Panc1 (cell line): Measurements from ENCODE around the gene VAC14. TPM values are rescaled to one million over a fixed set of nuclear protein-coding genes. Genes with fewer than 3 reads are reported as not detected.
A peak's percentile ranks its signal among the peaks of the same experiment; 100 is the strongest.
"Not testable (repeated sequence)": the region's sequence is repeated elsewhere in the genome, so short reads cannot be mapped to it uniquely, and the experiment has no call there.

ENCODE experiments used
- ATAC-seq: fragments of 200-7000 bp; cut with Tn5 transposase; 2 replicates; pipeline ENCODE4 v1.9.1; 2020; ENCODE audit warnings: mild to moderate bottlenecking, moderate library complexity
- Bru-seq: library from RNA; stranded (reverse); fragments of 400-500 nt; gene quantifications from one replicate; lab custom pipeline; 2021; lab: Mats Ljungman, UMichigan
- BruChase-seq, 2 experiments: library from RNA; stranded (reverse); fragments of 400-500 nt; gene quantifications; one replicate each; lab custom pipeline; 2021; lab: Mats Ljungman, UMichigan
- BruUV-seq: library from RNA; stranded (reverse); fragments of 400-500 nt; replicated peaks from 2 replicates; lab custom pipeline; 2021; lab: Mats Ljungman, UMichigan
- CTCF ChIA-PET: fragments of 300-600 bp; sonication (Branson Sonifier 250); formaldehyde crosslinking; loops from one replicate; lab custom pipeline; 2022; ENCODE audit warnings: antibody characterized with exemption; lab: Charles Lee
- POLR2A ChIA-PET: fragments of 300-600 bp; sonication (Branson Sonifier 250); formaldehyde crosslinking; loops from one replicate; lab custom pipeline; 2022; ENCODE audit warnings: antibody characterized with exemption; lab: Charles Lee
- DNase-seq: peaks from one replicate; pipeline ENCODE4 v3.0.0-alpha.2; 2010; ENCODE audit warnings: low read depth, low spot score
- H3K27ac ChIP-seq: 2 replicates; pipeline ENCODE4 v1.5.1; 2011; ENCODE audit warnings: mild to moderate bottlenecking, low read length, inconsistent platforms
- H3K27me3 ChIP-seq: fragments of 200-500 bp; sonication (Bioruptor generic); 2 replicates; pipeline ENCODE4 v1.6.0; 2014; ENCODE audit warnings: low read length, inconsistent platforms; ENCODE audit not compliant: control insufficient read depth, insufficient read depth
- H3K36me3 ChIP-seq: fragments of 200-500 bp; sonication (Bioruptor generic); 2 replicates; pipeline ENCODE4 v1.5.1; 2014; ENCODE audit warnings: inconsistent platforms, mild to moderate bottlenecking, low read length, moderate library complexity; ENCODE audit not compliant: control insufficient read depth, insufficient read depth
- H3K4me1 ChIP-seq: 2 replicates; pipeline ENCODE4 v1.5.1; 2011; ENCODE audit warnings: inconsistent platforms, mild to moderate bottlenecking, low read length, moderate library complexity; ENCODE audit not compliant: control insufficient read depth, insufficient read depth
- H3K4me3 ChIP-seq, 2 experiments: 2 replicates each; pipeline ENCODE4 v1.5.1; 2011 to 2012; ENCODE audit warnings: low read depth in 2 of 2, low read length in 2 of 2, mild to moderate bottlenecking in 2 of 2, inconsistent platforms in 1 of 2, moderate library complexity in 1 of 2
- H3K9me3 ChIP-seq: fragments of 200-500 bp; sonication (Bioruptor generic); 2 replicates; pipeline ENCODE4 v1.5.1; 2014; ENCODE audit warnings: low read depth, mild to moderate bottlenecking, inconsistent platforms, low read length, moderate library complexity; ENCODE audit not compliant: control insufficient read depth, insufficient read depth
- POLR2AphosphoS5 ChIP-seq: IDR thresholded peaks from 2 replicates; pipeline ENCODE4 v1.6.1; 2012; ENCODE audit warnings: mild to moderate bottlenecking, low read depth, low read length, moderate library complexity
- SIN3A ChIP-seq: IDR thresholded peaks from 2 replicates; pipeline ENCODE4 v1.6.1; 2012; ENCODE audit warnings: low read depth, mild to moderate bottlenecking, low read length, moderate library complexity, borderline replicate concordance; ENCODE audit not compliant: insufficient read depth
- TCF7L2 ChIP-seq: IDR thresholded peaks from 2 replicates; pipeline ENCODE4 v1.6.1; 2011; ENCODE audit warnings: mild to moderate bottlenecking, low read depth, low read length, inconsistent platforms
- in situ Hi-C: cut with HindIII; loops from 2 replicates; pipeline ENCODE4 v1.10.0; 2016; ENCODE audit warnings: low sequenced_read_pairs, low pct_unique_long_range_greater_than_20kb
- intact Hi-C: fragments of 100-400 bp; cut with micrococcal nuclease; formaldehyde crosslinking; loops from one replicate; pipeline ENCODE4 v1.10.0; 2022; ENCODE audit not compliant: unreplicated experiment
- long read RNA-seq: library from polyadenylated mRNA; unstranded; transcript quantifications from one replicate; pipeline ENCODE4 v2.0.0, GENCODE V29; 2021; ENCODE audit not compliant: unreplicated experiment
- polyA plus RNA-seq: library from polyadenylated mRNA; unstranded; fragments of >200 nt; gene quantifications from one replicate; pipeline ENCODE4 v1.2.1, GENCODE V29; 2012; ENCODE audit warnings: missing spikeins; ENCODE audit not compliant: insufficient read length
- total RNA-seq: library from RNA; stranded (reverse); gene quantifications from one replicate; pipeline ENCODE4 v1.2.1, GENCODE V29; 2021; ENCODE audit not compliant: unreplicated experiment
- TF ChIP-seq, protein P1 (sequence below): fragments of 450-650 bp; IDR thresholded peaks from 2 replicates; pipeline ENCODE4 v1.5.1; 2017; ENCODE audit warnings: mild to moderate bottlenecking
- TF ChIP-seq, protein P2 (sequence below), 2 experiments: IDR thresholded peaks; 2 replicates each; pipeline ENCODE4 v1.6.1; 2011 to 2012; ENCODE audit warnings: low read depth in 2 of 2, control low read depth in 1 of 2, low read length in 1 of 2, mild to moderate bottlenecking in 1 of 2, moderate library complexity in 1 of 2; ENCODE audit not compliant: insufficient read depth in 1 of 2

Gene VAC14
- total RNA-seq (37.9 TPM), Bru-seq, nascent RNA (percentile 65 among the genes with signal in this experiment), BruChase-seq, experiment 1, labeled RNA remaining after a 2-hour chase (percentile 65 among the genes with signal in this experiment), BruChase-seq, experiment 2, labeled RNA remaining after a 6-hour chase (percentile 65 among the genes with signal in this experiment)
- 37.7 TPM for polyA plus RNA-seq
- long read RNA-seq, transcript VAC14-201 (19 exons, 3,099 nt): major isoform, 39 of 71 reads
- long read RNA-seq, partial matches to known transcripts: 11 of 71 reads
- long read RNA-seq, other reads (novel, unspliced or antisense): 17 of 71 reads

DNA sequence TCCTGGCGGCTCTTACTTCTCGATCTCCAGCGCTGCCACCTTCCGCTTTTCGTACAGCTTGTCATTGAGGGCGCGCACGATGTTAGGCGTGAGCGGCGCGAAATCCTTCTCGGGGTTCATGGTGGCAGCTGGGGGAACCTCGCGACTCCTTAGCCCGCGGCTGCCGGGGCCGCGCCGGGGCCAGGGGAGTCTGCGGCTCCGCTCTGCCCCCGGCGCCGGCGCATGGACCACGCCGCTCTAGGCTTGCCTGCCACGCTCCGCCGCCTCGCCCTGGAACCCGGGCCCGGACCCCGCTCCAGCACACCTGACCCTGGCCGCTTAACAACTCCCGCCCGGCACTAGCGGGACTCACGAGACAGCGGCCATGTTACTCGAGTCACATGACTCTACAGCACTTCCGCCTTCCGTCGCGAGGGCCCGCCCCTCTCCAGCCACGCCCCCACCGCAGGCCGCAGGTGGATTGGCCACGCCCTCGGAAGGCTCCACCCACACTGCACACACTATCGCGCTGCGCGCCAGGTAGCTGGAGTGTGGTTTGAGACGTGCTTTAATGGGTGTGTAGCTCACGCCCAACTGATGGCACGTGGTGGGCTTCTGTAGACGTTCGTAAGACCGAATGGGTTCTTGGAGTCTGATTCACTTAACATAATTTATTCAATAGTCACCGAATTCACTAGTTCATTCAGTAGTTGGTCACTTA lies at the start of gene VAC14:
VAC14 (minus strand) TSS at position 378 of the 700 bp plus-strand sequence; CDS start at position 120, 258 bp downstream.
- ATAC-seq: peak; percentile 98

DNA sequence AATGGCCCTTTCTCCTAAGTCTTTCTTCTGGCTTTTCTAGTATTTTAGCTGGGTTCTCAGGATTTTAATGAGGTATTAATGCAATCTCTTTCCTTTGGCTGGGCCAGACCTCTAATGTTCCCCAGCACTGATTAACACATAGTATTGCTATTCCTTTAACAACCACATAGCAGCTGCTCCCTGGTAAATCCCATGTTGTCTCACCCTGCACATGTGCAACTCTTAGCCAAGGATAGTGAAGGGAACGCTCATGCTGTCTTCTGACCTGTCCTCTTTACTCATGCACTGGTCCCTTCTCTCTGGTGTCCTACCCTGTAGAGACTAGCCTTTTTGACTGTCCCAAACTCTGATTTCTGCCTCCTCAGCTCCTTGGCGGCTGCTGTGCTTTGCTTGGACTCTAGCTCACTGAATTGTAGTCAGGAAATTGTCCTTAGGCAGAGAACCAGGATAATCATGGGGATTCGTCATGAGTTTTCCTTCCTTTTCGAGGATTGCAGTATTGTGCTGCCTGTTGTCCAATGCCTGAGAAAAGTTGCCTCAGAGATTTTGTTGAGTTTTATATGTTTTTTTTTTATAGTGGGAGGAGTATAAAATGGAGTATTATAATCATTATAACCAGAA lies 22.6 kb upstream of the VAC14 start:
- CTCF ChIA-PET, H3K4me3 ChIP-seq, DNase-seq, H3K27ac ChIP-seq, H3K27me3 ChIP-seq, intact Hi-C loops, H3K9me3 ChIP-seq, in situ Hi-C loops, H3K36me3 ChIP-seq, POLR2A ChIA-PET, H3K4me1 ChIP-seq, ATAC-seq, BruUV-seq: not testable (repeated sequence)

More for the DNA sequence above, at the start of gene VAC14:
- H3K27me3 ChIP-seq: no peaks in the 10 kb centered on the region
- H3K36me3 ChIP-seq: no peaks in the 10 kb centered on the region; the same call in 1 of the 2 replicates
- TF ChIP-seq, protein P1, sequence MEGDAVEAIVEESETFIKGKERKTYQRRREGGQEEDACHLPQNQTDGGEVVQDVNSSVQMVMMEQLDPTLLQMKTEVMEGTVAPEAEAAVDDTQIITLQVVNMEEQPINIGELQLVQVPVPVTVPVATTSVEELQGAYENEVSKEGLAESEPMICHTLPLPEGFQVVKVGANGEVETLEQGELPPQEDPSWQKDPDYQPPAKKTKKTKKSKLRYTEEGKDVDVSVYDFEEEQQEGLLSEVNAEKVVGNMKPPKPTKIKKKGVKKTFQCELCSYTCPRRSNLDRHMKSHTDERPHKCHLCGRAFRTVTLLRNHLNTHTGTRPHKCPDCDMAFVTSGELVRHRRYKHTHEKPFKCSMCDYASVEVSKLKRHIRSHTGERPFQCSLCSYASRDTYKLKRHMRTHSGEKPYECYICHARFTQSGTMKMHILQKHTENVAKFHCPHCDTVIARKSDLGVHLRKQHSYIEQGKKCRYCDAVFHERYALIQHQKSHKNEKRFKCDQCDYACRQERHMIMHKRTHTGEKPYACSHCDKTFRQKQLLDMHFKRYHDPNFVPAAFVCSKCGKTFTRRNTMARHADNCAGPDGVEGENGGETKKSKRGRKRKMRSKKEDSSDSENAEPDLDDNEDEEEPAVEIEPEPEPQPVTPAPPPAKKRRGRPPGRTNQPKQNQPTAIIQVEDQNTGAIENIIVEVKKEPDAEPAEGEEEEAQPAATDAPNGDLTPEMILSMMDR: no peak
- TF ChIP-seq, protein P2, sequence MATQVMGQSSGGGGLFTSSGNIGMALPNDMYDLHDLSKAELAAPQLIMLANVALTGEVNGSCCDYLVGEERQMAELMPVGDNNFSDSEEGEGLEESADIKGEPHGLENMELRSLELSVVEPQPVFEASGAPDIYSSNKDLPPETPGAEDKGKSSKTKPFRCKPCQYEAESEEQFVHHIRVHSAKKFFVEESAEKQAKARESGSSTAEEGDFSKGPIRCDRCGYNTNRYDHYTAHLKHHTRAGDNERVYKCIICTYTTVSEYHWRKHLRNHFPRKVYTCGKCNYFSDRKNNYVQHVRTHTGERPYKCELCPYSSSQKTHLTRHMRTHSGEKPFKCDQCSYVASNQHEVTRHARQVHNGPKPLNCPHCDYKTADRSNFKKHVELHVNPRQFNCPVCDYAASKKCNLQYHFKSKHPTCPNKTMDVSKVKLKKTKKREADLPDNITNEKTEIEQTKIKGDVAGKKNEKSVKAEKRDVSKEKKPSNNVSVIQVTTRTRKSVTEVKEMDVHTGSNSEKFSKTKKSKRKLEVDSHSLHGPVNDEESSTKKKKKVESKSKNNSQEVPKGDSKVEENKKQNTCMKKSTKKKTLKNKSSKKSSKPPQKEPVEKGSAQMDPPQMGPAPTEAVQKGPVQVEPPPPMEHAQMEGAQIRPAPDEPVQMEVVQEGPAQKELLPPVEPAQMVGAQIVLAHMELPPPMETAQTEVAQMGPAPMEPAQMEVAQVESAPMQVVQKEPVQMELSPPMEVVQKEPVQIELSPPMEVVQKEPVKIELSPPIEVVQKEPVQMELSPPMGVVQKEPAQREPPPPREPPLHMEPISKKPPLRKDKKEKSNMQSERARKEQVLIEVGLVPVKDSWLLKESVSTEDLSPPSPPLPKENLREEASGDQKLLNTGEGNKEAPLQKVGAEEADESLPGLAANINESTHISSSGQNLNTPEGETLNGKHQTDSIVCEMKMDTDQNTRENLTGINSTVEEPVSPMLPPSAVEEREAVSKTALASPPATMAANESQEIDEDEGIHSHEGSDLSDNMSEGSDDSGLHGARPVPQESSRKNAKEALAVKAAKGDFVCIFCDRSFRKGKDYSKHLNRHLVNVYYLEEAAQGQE (IDR thresholded peaks at IDR 0.05; ENCODE audit: insufficient read depth in 1 of 2, low read depth in 2 of 2, low read length in 1 of 2): no peak
- TF ChIP-seq TCF7L2 (no peak), SIN3A (peak; percentile 70; the same call in 1 of the 2 replicates), POLR2AphosphoS5 (peak; percentile 79)
- POLR2A ChIA-PET: interaction anchor here (0.6 kb wide), 1 partner anchor 104 kb away, joined by 3 read pairs; no protein-coding TSS in a partner anchor
- BruUV-seq: no TSS peak
- DNase-seq: peak; percentile 61
- no peaks in the 10 kb centered on the region; the same call in 1 of the 2 replicates for H3K9me3 ChIP-seq
- H3K4me3 ChIP-seq: peak within 1 kb of the TSS; percentile 83 to 98
- intact Hi-C loops (no loop called here), in situ Hi-C loops (no loop called here)
- CTCF ChIA-PET: no interaction called here
- peaks cover 10% of the 10 kb centered on the region for H3K4me1 ChIP-seq
- H3K27ac ChIP-seq: peak within 1 kb of the TSS; percentile 73

DNA sequence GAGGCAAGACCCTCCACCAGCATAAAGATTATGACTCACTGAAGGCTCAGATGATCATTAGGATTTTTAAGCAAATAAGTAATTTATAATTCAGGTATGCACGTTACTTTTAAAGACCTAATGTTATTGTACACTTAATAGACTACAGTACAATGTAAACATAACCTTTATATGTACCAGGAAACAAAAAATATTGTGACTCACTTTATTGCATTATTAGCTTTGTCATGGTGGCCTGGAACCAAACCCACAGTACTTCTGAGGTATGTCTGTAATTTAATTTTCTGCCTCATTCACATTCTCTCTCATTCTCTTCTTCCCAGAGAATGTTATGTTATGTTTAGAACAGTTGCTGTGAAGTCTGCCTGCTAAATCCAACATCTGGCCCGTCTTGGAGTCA lies 21.8 kb upstream of the VAC14 start:
- DNase-seq, H3K9me3 ChIP-seq, H3K27me3 ChIP-seq, in situ Hi-C loops, H3K36me3 ChIP-seq, CTCF ChIA-PET, POLR2A ChIA-PET, H3K4me3 ChIP-seq, intact Hi-C loops, H3K27ac ChIP-seq, BruUV-seq, H3K4me1 ChIP-seq, ATAC-seq: not testable (repeated sequence)

GRCh38 chr16:70818088-70818487 lies 17.1 kb upstream of the VAC14 start:
- H3K27me3 ChIP-seq, in situ Hi-C loops, CTCF ChIA-PET, H3K36me3 ChIP-seq, intact Hi-C loops, H3K9me3 ChIP-seq, BruUV-seq, H3K4me1 ChIP-seq, DNase-seq, H3K4me3 ChIP-seq, ATAC-seq, POLR2A ChIA-PET, H3K27ac ChIP-seq: not testable (repeated sequence)
